CD4-positive, alpha-beta T cell (primary cell): ENCODE measurements around the gene MARS2. TPM values are rescaled to one million over a fixed set of nuclear protein-coding genes. Genes with fewer than 3 reads are reported as not detected.

Experiments
- ATAC-seq: fragments of 200-7000 bp; cut with Tn5 transposase; one replicate; pipeline ENCODE4 v1.10.0; 2022; ENCODE audit warnings: mild to moderate bottlenecking; ENCODE audit not compliant: poor library complexity
- CTCF ChIA-PET: fragments of 350-600 bp; sonication (Branson Sonifier 250); formaldehyde crosslinking; loops from one replicate; lab custom pipeline; 2021; ENCODE audit warnings: antibody characterized with exemption, inconsistent platforms; lab: Charles Lee
- POLR2A ChIA-PET: fragments of 350-600 bp; sonication (Branson Sonifier 250); formaldehyde crosslinking; loops from one replicate; lab custom pipeline; 2021; ENCODE audit warnings: antibody characterized with exemption, inconsistent platforms; lab: Charles Lee
- DNase-seq, 14 experiments: peaks; one replicate each; pipeline ENCODE4 v3.0.0-alpha.2; 2013 to 2020; ENCODE audit warnings: mixed read lengths in 2 of 14
- H3K27ac ChIP-seq, 2 donors: one replicate each; pipeline versions ENCODE4 v1.5.1 to v1.7.0; 2013; ENCODE audit warnings: low read length in 2 of 2, low read depth in 1 of 2, mild to moderate bottlenecking in 1 of 2
- H3K27me3 ChIP-seq, 2 experiments: 1 replicate in 1 of 2; 2 replicates in 1 of 2; pipeline versions ENCODE4 v1.6.1 to v1.7.0; 2013; ENCODE audit warnings: low read length in 2 of 2, control low read depth in 1 of 2, mild to moderate bottlenecking in 1 of 2, moderate library complexity in 1 of 2; ENCODE audit not compliant: insufficient read depth in 2 of 2, control insufficient read depth in 1 of 2
- H3K36me3 ChIP-seq: one replicate; pipeline ENCODE4 v1.6.1; 2013; ENCODE audit warnings: low read length, control low read depth; ENCODE audit not compliant: insufficient read depth
- H3K4me1 ChIP-seq: one replicate; pipeline ENCODE4 v1.6.1; 2013; ENCODE audit warnings: low read length, control low read depth; ENCODE audit not compliant: insufficient read depth
- H3K4me3 ChIP-seq: one replicate; pipeline ENCODE4 v1.5.1; 2013; ENCODE audit warnings: mild to moderate bottlenecking, low read length, moderate library complexity
- H3K9me3 ChIP-seq, 2 experiments: 1 replicate in 1 of 2; 2 replicates in 1 of 2; pipeline versions ENCODE4 v1.6.1 to v1.7.0; 2013; ENCODE audit warnings: low read length in 2 of 2, mild to moderate bottlenecking in 2 of 2, control low read depth in 1 of 2, moderate library complexity in 1 of 2; ENCODE audit not compliant: control insufficient read depth in 1 of 2, insufficient read depth in 1 of 2
- H3K27ac Mint-ChIP-seq: one replicate; pipeline ENCODE4 v1.8.0; 2020; ENCODE audit warnings: mixed read lengths
- H3K27me3 Mint-ChIP-seq: one replicate; pipeline ENCODE4 v1.8.0; 2021; ENCODE audit warnings: mixed read lengths
- H3K36me3 Mint-ChIP-seq: one replicate; pipeline ENCODE4 v1.8.0; 2021; ENCODE audit warnings: low read depth, mixed read lengths
- H3K4me1 Mint-ChIP-seq: one replicate; pipeline ENCODE4 v1.8.0; 2021; ENCODE audit warnings: low read depth, mixed read lengths
- H3K4me3 Mint-ChIP-seq: one replicate; pipeline ENCODE4 v1.8.0; 2020; ENCODE audit warnings: mild to moderate bottlenecking, mixed read lengths
- H3K9me3 Mint-ChIP-seq: one replicate; pipeline ENCODE4 v1.8.0; 2020; ENCODE audit warnings: mixed read lengths
- CTCF ChIP-seq: fragments of 200-600 bp; IDR thresholded peaks from one replicate; pipeline ENCODE4 v1.8.0; 2022; ENCODE audit warnings: antibody characterized with exemption, mild to moderate bottlenecking
- intact Hi-C, 2 experiments: fragments of 100-400 bp; cut with DNase I in 1 of 2; cut with micrococcal nuclease in 1 of 2; formaldehyde crosslinking; loops; one replicate each; pipeline versions ENCODE4 v1.15.1 to v1.9.0; 2023 to 2025; cut with DNase I, micrococcal nuclease
- total RNA-seq, 174 experiments: library from RNA in 2 of 174; stranded (reverse) in 2 of 174; gene quantifications; one replicate each; pipeline ENCODE4 v1.2.3 and lab custom pipeline; 2021 to 2026

The MARS2 gene
- total RNA-seq, 2 experiments from 2014 or later, result 7.2 to 7.8 TPM

GRCh38 chr2:197740200-197740599 lies 35.0 kb downstream of the MARS2 start:
- ChIA-PET CTCF (no interaction called here), POLR2A (no interaction called here)
- no peaks in the 10 kb centered on the region for H3K4me1 ChIP-seq
- H3K27me3 ChIP-seq, result peaks cover 0 to 4% of the 10 kb centered on the region in 2 experiments
- H3K9me3 ChIP-seq, result no peaks in the 10 kb centered on the region
- Mint-ChIP-seq H3K36me3 (no peaks in the 10 kb centered on the region), H3K27ac (no peak overlapping the region), H3K9me3 (no peaks in the 10 kb centered on the region), H3K27me3 (peaks cover 31% of the 10 kb centered on the region), H3K4me3 (no peak overlapping the region), H3K4me1 (no peaks in the 10 kb centered on the region)
- ATAC-seq (no peak), DNase-seq (no peak)
- H3K27ac ChIP-seq, result no peak overlapping the region
- H3K36me3 ChIP-seq, result no peaks in the 10 kb centered on the region
- intact Hi-C loops, result no loop called here
- TF ChIP-seq CTCF, result no peak
- H3K4me3 ChIP-seq, result no peak overlapping the region

Other genes with a start within 250 kb of the MARS2 start
- gene HSPD1, start 205.5 kb upstream of the MARS2 start, total RNA-seq, result 100 to 1,000 TPM; 154 to 157 TPM
- gene HSPE1, start 205.0 kb upstream of the MARS2 start, total RNA-seq, result 10 to 100 TPM; 50.8 to 56.2 TPM
- gene MOB4, start 189.3 kb upstream of the MARS2 start, total RNA-seq, result 10 to 100 TPM; 28.4 to 29.8 TPM
- gene RFTN2, start 29.8 kb upstream of the MARS2 start, total RNA-seq, result not detected
- not detected for gene BOLL, start 80.0 kb downstream of the MARS2 start, total RNA-seq
- gene PLCL1, start 99.2 kb downstream of the MARS2 start, total RNA-seq, result 10 to 100 TPM; 27.0 to 28.3 TPM